Astrocyte (in vitro differentiated cells and primary cell): Measurements from ENCODE around the gene CYP4F3. TPM values are rescaled to one million over a fixed set of nuclear protein-coding genes. Genes with fewer than 3 reads are reported as not detected.

Source experiments
- DNase-seq: peaks from one replicate; pipeline ENCODE4 v3.0.0-alpha.2; 2010; ENCODE audit warnings: low read depth
- FAIRE-seq: peaks from 2 replicates; lab custom pipeline; 2011; peaks lifted over from hg19 to GRCh38; lab: Jason Lieb, UNC
- H2AFZ ChIP-seq: 2 replicates; pipeline ENCODE4 v1.6.0; 2012; ENCODE audit warnings: low read depth, low read length, inconsistent platforms
- H3K27ac ChIP-seq: 2 replicates; pipeline ENCODE4 v1.5.1; 2011; ENCODE audit warnings: low read depth, low read length, inconsistent platforms
- H3K27me3 ChIP-seq: 2 replicates; pipeline ENCODE4 v1.6.0; 2011; ENCODE audit warnings: low read length, inconsistent platforms; ENCODE audit not compliant: insufficient read depth
- H3K36me3 ChIP-seq: 2 replicates; pipeline ENCODE4 v1.5.1; 2011; ENCODE audit warnings: low read length, inconsistent platforms; ENCODE audit not compliant: insufficient read depth
- H3K4me1 ChIP-seq: 2 replicates; pipeline ENCODE4 v1.5.1; 2011; ENCODE audit warnings: low read length, inconsistent platforms; ENCODE audit not compliant: insufficient read depth
- H3K4me2 ChIP-seq: 2 replicates; pipeline ENCODE4 v1.6.0; 2012; ENCODE audit warnings: low read length, inconsistent platforms
- H3K4me3 ChIP-seq: 2 replicates; pipeline ENCODE4 v1.5.1; 2011; ENCODE audit warnings: low read depth, mild to moderate bottlenecking, low read length, inconsistent platforms; ENCODE audit not compliant: insufficient read depth
- H3K79me2 ChIP-seq: 2 replicates; pipeline ENCODE4 v1.6.0; 2012; ENCODE audit warnings: mild to moderate bottlenecking, low read length, inconsistent platforms; ENCODE audit not compliant: insufficient read depth
- H3K9ac ChIP-seq: 2 replicates; pipeline ENCODE4 v1.6.0; 2012; ENCODE audit warnings: mild to moderate bottlenecking, low read length, inconsistent platforms
- H3K9me3 ChIP-seq: 2 replicates; pipeline ENCODE4 v1.5.1; 2012; ENCODE audit warnings: low read depth, mild to moderate bottlenecking, low read length, inconsistent platforms; ENCODE audit not compliant: insufficient read depth
- H4K20me1 ChIP-seq: 2 replicates; pipeline ENCODE4 v1.6.0; 2012; ENCODE audit warnings: low read length, inconsistent platforms; ENCODE audit not compliant: insufficient read depth
- H3K27ac Mint-ChIP-seq: one replicate; pipeline ENCODE4 v1.8.0; 2021; ENCODE audit warnings: mild to moderate bottlenecking, mixed read lengths; ENCODE audit not compliant: unreplicated experiment
- H3K27me3 Mint-ChIP-seq: one replicate; pipeline ENCODE4 v1.8.0; 2021; ENCODE audit warnings: low read depth, mixed read lengths; ENCODE audit not compliant: unreplicated experiment
- H3K36me3 Mint-ChIP-seq: one replicate; pipeline ENCODE4 v1.8.0; 2021; ENCODE audit warnings: low read depth, mixed read lengths; ENCODE audit not compliant: unreplicated experiment
- H3K4me1 Mint-ChIP-seq: one replicate; pipeline ENCODE4 v1.8.0; 2021; ENCODE audit warnings: low read depth, mixed read lengths; ENCODE audit not compliant: unreplicated experiment
- H3K4me3 Mint-ChIP-seq: one replicate; pipeline ENCODE4 v1.8.0; 2021; ENCODE audit warnings: mild to moderate bottlenecking, moderate library complexity, mixed read lengths; ENCODE audit not compliant: unreplicated experiment
- H3K9me3 Mint-ChIP-seq: one replicate; pipeline ENCODE4 v1.8.0; 2021; ENCODE audit warnings: mild to moderate bottlenecking, mixed read lengths; ENCODE audit not compliant: unreplicated experiment
- EZH2 ChIP-seq: IDR thresholded peaks from 2 replicates; pipeline ENCODE4 v1.6.1; 2012; ENCODE audit warnings: mild to moderate bottlenecking, low read length, inconsistent platforms; ENCODE audit not compliant: insufficient read depth
- total RNA-seq: library from RNA; stranded (reverse); gene quantifications from 2 replicates; pipeline ENCODE4 v1.2.1, GENCODE V29; 2021
- TF ChIP-seq, protein P1 (sequence below): IDR thresholded peaks from 2 replicates; pipeline ENCODE4 v1.5.1; 2011; ENCODE audit warnings: low read depth, mild to moderate bottlenecking, inconsistent platforms, low read length, moderate library complexity; ENCODE audit not compliant: insufficient read depth

CYP4F3 gene
- total RNA-seq, 1 donor from 2014 or later, result not detected

DNA sequence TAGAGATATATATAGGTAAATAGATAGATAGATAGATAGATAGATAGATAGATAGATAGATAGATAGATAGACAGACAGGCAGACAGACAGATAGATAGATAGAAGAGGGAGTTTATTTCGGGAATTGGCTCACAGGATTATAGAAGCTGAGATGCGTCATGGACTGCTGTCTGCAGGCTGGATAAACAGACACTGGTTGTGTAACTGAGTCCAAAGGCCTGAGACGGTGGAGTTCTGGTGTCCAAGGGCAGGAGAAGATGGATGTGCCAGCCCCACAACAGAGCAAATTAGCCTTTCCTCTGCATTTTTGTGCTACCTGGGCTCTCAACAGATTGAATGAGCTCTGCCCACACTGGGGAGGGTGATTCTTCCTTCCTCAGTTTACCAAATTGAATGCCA, 2.7 kb downstream of the CYP4F3 start:
- Histone ChIP-seq H4K20me1 (no peaks in the 10 kb centered on the region), H3K79me2 (no peaks in the 10 kb centered on the region), H3K36me3 (no peaks in the 10 kb centered on the region), H2AFZ (no peak overlapping the region), H3K27me3 (no peaks in the 10 kb centered on the region), H3K4me2 (no peak overlapping the region), H3K4me3 (no peak overlapping the region), H3K9ac (no peak overlapping the region), H3K9me3 (peaks cover 13% of the 10 kb centered on the region), H3K27ac (no peak overlapping the region), H3K4me1 (no peaks in the 10 kb centered on the region)
- Mint-ChIP-seq H3K4me1 (no peaks in the 10 kb centered on the region), H3K27me3 (no peaks in the 10 kb centered on the region), H3K36me3 (no peaks in the 10 kb centered on the region), H3K4me3 (no peak overlapping the region), H3K9me3 (peaks cover 11% of the 10 kb centered on the region), H3K27ac (no peak overlapping the region)
- FAIRE-seq (no peak), DNase-seq (no peak)
- TF ChIP-seq EZH2, result no peak
- TF ChIP-seq, protein P1, sequence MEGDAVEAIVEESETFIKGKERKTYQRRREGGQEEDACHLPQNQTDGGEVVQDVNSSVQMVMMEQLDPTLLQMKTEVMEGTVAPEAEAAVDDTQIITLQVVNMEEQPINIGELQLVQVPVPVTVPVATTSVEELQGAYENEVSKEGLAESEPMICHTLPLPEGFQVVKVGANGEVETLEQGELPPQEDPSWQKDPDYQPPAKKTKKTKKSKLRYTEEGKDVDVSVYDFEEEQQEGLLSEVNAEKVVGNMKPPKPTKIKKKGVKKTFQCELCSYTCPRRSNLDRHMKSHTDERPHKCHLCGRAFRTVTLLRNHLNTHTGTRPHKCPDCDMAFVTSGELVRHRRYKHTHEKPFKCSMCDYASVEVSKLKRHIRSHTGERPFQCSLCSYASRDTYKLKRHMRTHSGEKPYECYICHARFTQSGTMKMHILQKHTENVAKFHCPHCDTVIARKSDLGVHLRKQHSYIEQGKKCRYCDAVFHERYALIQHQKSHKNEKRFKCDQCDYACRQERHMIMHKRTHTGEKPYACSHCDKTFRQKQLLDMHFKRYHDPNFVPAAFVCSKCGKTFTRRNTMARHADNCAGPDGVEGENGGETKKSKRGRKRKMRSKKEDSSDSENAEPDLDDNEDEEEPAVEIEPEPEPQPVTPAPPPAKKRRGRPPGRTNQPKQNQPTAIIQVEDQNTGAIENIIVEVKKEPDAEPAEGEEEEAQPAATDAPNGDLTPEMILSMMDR, result no peak

DNA sequence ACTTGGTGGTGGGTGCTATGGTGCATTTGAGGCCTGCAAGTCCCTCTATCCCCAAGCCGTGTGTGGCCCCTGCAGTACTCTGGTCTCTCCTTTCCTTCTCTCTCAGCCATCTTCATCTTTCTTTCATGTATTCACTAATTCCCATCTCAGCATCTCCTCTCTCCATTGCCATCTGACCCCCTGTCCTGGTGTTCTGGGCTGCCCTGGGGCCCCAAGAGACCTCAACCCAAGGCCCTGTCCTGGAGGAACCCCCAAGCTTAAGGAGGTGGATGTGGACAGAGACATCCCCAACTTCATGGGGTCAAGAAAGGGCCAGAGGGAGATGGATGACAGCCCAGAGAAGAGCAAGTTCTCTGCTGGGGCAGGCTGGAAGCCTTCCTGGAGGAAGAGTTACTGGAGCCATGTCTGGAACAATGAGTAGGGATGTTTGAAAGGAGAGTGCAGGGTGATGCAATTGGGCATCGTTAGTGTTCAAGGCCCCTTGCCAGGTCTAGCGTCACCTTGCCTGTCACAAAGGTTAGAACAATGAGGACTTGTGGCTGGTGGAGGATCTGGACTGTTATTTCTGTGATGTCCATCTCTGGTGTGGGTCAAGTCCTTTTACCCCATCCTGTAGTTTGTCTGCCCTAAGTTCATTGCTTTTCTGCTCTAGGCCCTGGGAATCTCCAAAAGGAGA, 3.5 kb downstream of the CYP4F3 start:
- H3K27me3 ChIP-seq, result no peaks in the 10 kb centered on the region
- H3K4me3 Mint-ChIP-seq, result no peak overlapping the region
- H3K27ac ChIP-seq, result no peak overlapping the region
- no peak overlapping the region for H3K4me3 ChIP-seq
- H3K27me3 Mint-ChIP-seq, result no peaks in the 10 kb centered on the region
- H3K9ac ChIP-seq, result no peak overlapping the region
- FAIRE-seq (no peak), DNase-seq (no peak)
- no peaks in the 10 kb centered on the region for H3K36me3 Mint-ChIP-seq
- H3K4me2 ChIP-seq, result no peak overlapping the region
- peaks cover 12% of the 10 kb centered on the region for H3K9me3 Mint-ChIP-seq
- TF ChIP-seq, protein P1, result no peak
- H3K79me2 ChIP-seq, result no peaks in the 10 kb centered on the region
- peaks cover 13% of the 10 kb centered on the region for H3K9me3 ChIP-seq
- no peaks in the 10 kb centered on the region for H3K4me1 ChIP-seq
- no peak overlapping the region for H2AFZ ChIP-seq
- no peaks in the 10 kb centered on the region for H3K4me1 Mint-ChIP-seq
- no peaks in the 10 kb centered on the region for H4K20me1 ChIP-seq
- H3K36me3 ChIP-seq, result no peaks in the 10 kb centered on the region
- H3K27ac Mint-ChIP-seq, result no peak overlapping the region

DNA sequence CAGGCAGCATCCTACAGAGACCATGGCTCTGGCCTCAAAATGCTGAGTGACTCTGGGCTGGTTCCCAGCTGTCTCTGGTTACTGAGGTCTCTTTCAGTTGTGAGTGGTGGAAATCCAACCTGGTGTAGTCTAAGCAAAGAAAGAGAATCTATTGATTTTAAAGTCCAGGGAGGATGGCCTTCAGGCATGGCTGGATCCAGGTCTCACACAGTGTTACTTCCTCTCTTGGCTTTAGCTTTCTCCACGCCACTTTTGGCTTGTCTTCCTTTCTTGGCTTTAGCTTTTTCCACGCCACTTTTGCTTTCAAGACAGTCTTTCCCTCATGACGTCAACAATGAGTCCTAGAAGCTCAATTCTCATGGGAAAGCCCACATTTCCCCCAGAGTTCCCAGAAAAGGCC, 4.1 kb downstream of the CYP4F3 start:
- H3K27me3 ChIP-seq, result no peaks in the 10 kb centered on the region
- no peak overlapping the region for H3K4me3 Mint-ChIP-seq
- H3K9ac ChIP-seq, result no peak overlapping the region
- no peak for DNase-seq
- H4K20me1 ChIP-seq, result no peaks in the 10 kb centered on the region
- H3K36me3 Mint-ChIP-seq, result no peaks in the 10 kb centered on the region
- H3K27ac ChIP-seq, result no peak overlapping the region
- no peaks in the 10 kb centered on the region for H3K4me1 ChIP-seq
- H3K27ac Mint-ChIP-seq, result no peak overlapping the region
- TF ChIP-seq, protein P1, result no peak
- no peak for TF ChIP-seq EZH2
- no peak overlapping the region for H2AFZ ChIP-seq
- H3K4me2 ChIP-seq, result no peak overlapping the region
- H3K9me3 Mint-ChIP-seq, result peaks cover 16% of the 10 kb centered on the region
- no peaks in the 10 kb centered on the region for H3K27me3 Mint-ChIP-seq
- H3K79me2 ChIP-seq, result no peaks in the 10 kb centered on the region
- H3K4me1 Mint-ChIP-seq, result no peaks in the 10 kb centered on the region
- FAIRE-seq, result no peak
- no peak overlapping the region for H3K4me3 ChIP-seq
- H3K36me3 ChIP-seq, result no peaks in the 10 kb centered on the region
- H3K9me3 ChIP-seq, result peaks cover 15% of the 10 kb centered on the region
